GM12878 (cell line): ENCODE data around the gene MGAT3. TPM values are rescaled to one million over a fixed set of nuclear protein-coding genes. Genes with fewer than 3 reads are reported as not detected.
A peak's percentile ranks its signal among the peaks of the same experiment; 100 is the strongest.

ENCODE experiments used
- ATAC-seq: fragments of 200-7000 bp; cut with Tn5 transposase; 3 replicates; pipeline ENCODE4 v1.9.1; 2020; ENCODE audit warnings: mild to moderate bottlenecking, moderate library complexity
- BruUV-seq: library from RNA; stranded (reverse); fragments of 400-500 nt; replicated peaks from 2 replicates; lab custom pipeline; 2021; lab: Mats Ljungman, UMichigan
- CTCF ChIA-PET: fragments of 300-600 bp; sonication (Branson Sonifier 250); formaldehyde crosslinking; extraction: SDS; loops from one replicate; lab custom pipeline; 2021; ENCODE audit warnings: inconsistent platforms; lab: Yijun Ruan, JAX
- POLR2A ChIA-PET: fragments of 350-600 bp; formaldehyde crosslinking; extraction: SDS; loops from one replicate; lab custom pipeline; 2021; ENCODE audit warnings: inconsistent platforms; lab: Charles Lee
- RAD21 ChIA-PET: fragments of 300-600 bp; sonication (Branson Sonifier 250); formaldehyde crosslinking; loops from one replicate; lab custom pipeline; 2023; ENCODE audit warnings: antibody characterized with exemption; ENCODE audit not compliant: unreplicated experiment; lab: Charles Lee
- SMC1A ChIA-PET: fragments of 300-600 bp; sonication (Branson Sonifier 250); formaldehyde crosslinking; loops from one replicate; lab custom pipeline; 2023; ENCODE audit not compliant: unreplicated experiment, uncharacterized antibody; lab: Charles Lee
- DNase-seq: peaks from one replicate; pipeline ENCODE4 v3.0.0-alpha.2; 2011; ENCODE audit warnings: low read depth, low spot score
- FAIRE-seq: peaks from 3 replicates; lab custom pipeline; 2011; peaks lifted over from hg19 to GRCh38; lab: Jason Lieb, UNC
- H2AFZ ChIP-seq: 2 replicates; pipeline ENCODE4 v1.6.0; 2011; ENCODE audit warnings: low read depth, low read length, control low read depth; ENCODE audit not compliant: control insufficient read depth
- H3K27ac ChIP-seq: 2 replicates; pipeline ENCODE4 v1.5.1; 2011; ENCODE audit warnings: control low read depth; ENCODE audit not compliant: control insufficient read depth, insufficient read depth
- H3K27me3 ChIP-seq, 2 experiments: replicated peaks in 1 of 2; 2 replicates each; pipeline versions ENCODE4 v1.6.0 to v1.6.1; 2011; ENCODE audit warnings: low read length in 1 of 2; ENCODE audit not compliant: control insufficient read depth in 2 of 2, insufficient read depth in 2 of 2
- H3K36me3 ChIP-seq, 2 experiments: 2 replicates each; pipeline ENCODE4 v1.5.1; 2011; ENCODE audit warnings: low read length in 1 of 2; ENCODE audit not compliant: control insufficient read depth in 2 of 2, insufficient read depth in 2 of 2
- H3K4me1 ChIP-seq: 2 replicates; pipeline ENCODE4 v1.6.1; 2011; ENCODE audit warnings: mild to moderate bottlenecking, low read length, moderate library complexity, mixed read lengths; ENCODE audit not compliant: control insufficient read depth, insufficient read depth
- H3K4me2 ChIP-seq: 2 replicates; pipeline ENCODE4 v1.6.0; 2011; ENCODE audit warnings: control low read depth; ENCODE audit not compliant: control insufficient read depth, insufficient read depth
- H3K4me3 ChIP-seq: fragments of 200-600 bp; sonication (generic); 2 replicates; pipeline ENCODE4 v1.5.1; 2016
- H3K79me2 ChIP-seq: 2 replicates; pipeline ENCODE4 v1.6.0; 2011; ENCODE audit warnings: low read length; ENCODE audit not compliant: control insufficient read depth, insufficient read depth
- H3K9ac ChIP-seq: 2 replicates; pipeline ENCODE4 v1.8.0; 2011; ENCODE audit warnings: low read length, control low read depth, mixed read lengths; ENCODE audit not compliant: control insufficient read depth, insufficient read depth
- H3K9me3 ChIP-seq: replicated peaks from 3 replicates; pipeline ENCODE4 v1.5.1; 2011; ENCODE audit warnings: mild to moderate bottlenecking, low read length; ENCODE audit not compliant: control insufficient read depth, insufficient read depth
- H4K20me1 ChIP-seq: 2 replicates; pipeline ENCODE4 v1.6.0; 2011; ENCODE audit not compliant: control insufficient read depth, insufficient read depth
- BACH1 ChIP-seq: fragments of 450-650 bp; IDR thresholded peaks from 2 replicates; pipeline ENCODE4 v1.6.1; 2017; ENCODE audit warnings: mild to moderate bottlenecking, borderline replicate concordance
- BMI1 ChIP-seq: fragments of 450-650 bp; IDR thresholded peaks from 2 replicates; pipeline ENCODE4 v1.6.1; 2016; ENCODE audit warnings: mild to moderate bottlenecking, moderate library complexity, borderline replicate concordance
- CBFB ChIP-seq: IDR thresholded peaks from 2 replicates; pipeline ENCODE4 v1.6.1; 2016; ENCODE audit warnings: antibody characterized with exemption, low read depth
- CREM ChIP-seq: IDR thresholded peaks from 2 replicates; pipeline ENCODE4 v1.6.1; 2014; ENCODE audit warnings: antibody characterized with exemption, low read depth
- IKZF1 ChIP-seq: fragments of 450-650 bp; conservative IDR thresholded peaks from 2 replicates; pipeline ENCODE4 v1.6.1; 2017; ENCODE audit warnings: antibody characterized with exemption, mild to moderate bottlenecking
- IRF4 ChIP-seq: IDR thresholded peaks from 2 replicates; pipeline ENCODE4 v1.6.1; 2011; ENCODE audit warnings: low read depth, low read length
- MEF2B ChIP-seq: fragments of 450-650 bp; IDR thresholded peaks from 2 replicates; pipeline ENCODE4 v1.6.1; 2018; ENCODE audit warnings: mild to moderate bottlenecking, moderate library complexity; ENCODE audit not compliant: partially characterized antibody, poor library complexity, severe bottlenecking
- NBN ChIP-seq: fragments of 450-650 bp; IDR thresholded peaks from 2 replicates; pipeline ENCODE4 v1.6.1; 2016
- NR2C1 ChIP-seq: fragments of 450-650 bp; IDR thresholded peaks from 2 replicates; pipeline ENCODE4 v1.6.1; 2017; ENCODE audit warnings: antibody characterized with exemption, mild to moderate bottlenecking, moderate library complexity
- RELA ChIP-seq: fragments of 450-650 bp; IDR thresholded peaks from 2 replicates; pipeline ENCODE4 v1.8.0; 2014; ENCODE audit warnings: borderline replicate concordance; ENCODE audit not compliant: partially characterized antibody
- RUNX3 ChIP-seq: IDR thresholded peaks from 2 replicates; pipeline ENCODE4 v1.6.1; 2012; ENCODE audit warnings: low read length, inconsistent platforms
- STAT1 ChIP-seq: fragments of 450-650 bp; conservative IDR thresholded peaks from 2 replicates; pipeline ENCODE4 v1.6.1; 2014; ENCODE audit warnings: antibody characterized with exemption, mild to moderate bottlenecking
- TAF1 ChIP-seq: IDR thresholded peaks from 2 replicates; pipeline ENCODE4 v1.6.1; 2011; ENCODE audit warnings: mild to moderate bottlenecking, low read depth, low read length, borderline replicate concordance
- WRNIP1 ChIP-seq: IDR thresholded peaks from 2 replicates; pipeline ENCODE4 v1.6.1; 2011; ENCODE audit warnings: low read depth, low read length, improper control_type of control experiment, borderline replicate concordance
- ZSCAN29 ChIP-seq: fragments of 450-650 bp; IDR thresholded peaks from 2 replicates; pipeline ENCODE4 v1.6.1; 2017; ENCODE audit warnings: mild to moderate bottlenecking, moderate library complexity
- WGBS: methylation state at CpG from one replicate; pipeline ENCODE4 v1.1.6; 2016; ENCODE audit warnings: low lambda C conversion rate; ENCODE audit not compliant: insufficient replicate concordance, insufficient coverage; ENCODE audit errors: missing lambda C conversion rate; 5-methylcytosine and 5-hydroxymethylcytosine counted together
- in situ Hi-C: fragments of 300-500 bp; cut with MboI; formaldehyde crosslinking; loops from 9 replicates; pipeline ENCODE4 v1.14.3; 2018; ENCODE audit warnings: mixed read lengths
- intact Hi-C: fragments of 100-400 bp; cut with micrococcal nuclease; formaldehyde crosslinking; loops from one replicate; pipeline ENCODE4 v1.14.2; 2022; ENCODE audit not compliant: unreplicated experiment
- polyA plus RNA-seq, 11 experiments: library from polyadenylated mRNA; depleted of rRNA in 4 of 11; unstranded in 6 of 11; stranded (reverse) in 5 of 11; fragments of >200 nt; fragmentation: Nextera tagmentation in 4 of 11; fragmentation: Illumina TruSeq in 1 of 11; extraction: Ambion mirVana in 4 of 11; extraction: Trizol in 1 of 11; gene quantifications; 1 replicate in 1 of 11; 2 replicates in 10 of 11; pipeline versions ENCODE4 v1.2.1 to v1.2.3, GENCODE V29; 2011 to 2016; ENCODE audit warnings: inconsistent platforms in 2 of 11, missing spikeins in 2 of 11, low read depth in 1 of 11
- total RNA-seq, 4 experiments: library from RNA; depleted of rRNA in 3 of 4; stranded (reverse); fragments of >200 nt in 3 of 4; fragmentation: Illumina TruSeq in 1 of 4; extraction: Trizol in 1 of 4; gene quantifications; 2 replicates each; pipeline versions ENCODE4 v1.2.1 to v1.2.3, GENCODE V29; 2013 to 2021
- TF ChIP-seq, protein P1 (sequence below), 3 experiments: IDR thresholded peaks in 2 of 3; conservative IDR thresholded peaks in 1 of 3; 2 replicates each; pipeline ENCODE4 v1.5.1; 2011; ENCODE audit warnings: low read depth in 3 of 3, low read length in 3 of 3, mild to moderate bottlenecking in 3 of 3, control low read depth in 2 of 3, moderate library complexity in 2 of 3, inconsistent platforms in 1 of 3, mixed read lengths in 1 of 3; ENCODE audit not compliant: control insufficient read depth in 2 of 3, insufficient read depth in 1 of 3; ENCODE audit errors: extremely low read depth in 1 of 3
- TF ChIP-seq, protein P2 (sequence below): IDR thresholded peaks from 2 replicates; pipeline ENCODE4 v1.6.1; 2011; ENCODE audit warnings: borderline replicate concordance, low read depth, mild to moderate bottlenecking, moderate library complexity, low read length; ENCODE audit not compliant: insufficient read depth, poor library complexity, severe bottlenecking

MGAT3 gene
- total and polyA plus RNA-seq, 10 of the 15 experiments (the other 5 are each of a cell fraction or from before 2014, with no cell fraction given) = 0.32 to 40.2 (median 11.9) TPM

DNA sequence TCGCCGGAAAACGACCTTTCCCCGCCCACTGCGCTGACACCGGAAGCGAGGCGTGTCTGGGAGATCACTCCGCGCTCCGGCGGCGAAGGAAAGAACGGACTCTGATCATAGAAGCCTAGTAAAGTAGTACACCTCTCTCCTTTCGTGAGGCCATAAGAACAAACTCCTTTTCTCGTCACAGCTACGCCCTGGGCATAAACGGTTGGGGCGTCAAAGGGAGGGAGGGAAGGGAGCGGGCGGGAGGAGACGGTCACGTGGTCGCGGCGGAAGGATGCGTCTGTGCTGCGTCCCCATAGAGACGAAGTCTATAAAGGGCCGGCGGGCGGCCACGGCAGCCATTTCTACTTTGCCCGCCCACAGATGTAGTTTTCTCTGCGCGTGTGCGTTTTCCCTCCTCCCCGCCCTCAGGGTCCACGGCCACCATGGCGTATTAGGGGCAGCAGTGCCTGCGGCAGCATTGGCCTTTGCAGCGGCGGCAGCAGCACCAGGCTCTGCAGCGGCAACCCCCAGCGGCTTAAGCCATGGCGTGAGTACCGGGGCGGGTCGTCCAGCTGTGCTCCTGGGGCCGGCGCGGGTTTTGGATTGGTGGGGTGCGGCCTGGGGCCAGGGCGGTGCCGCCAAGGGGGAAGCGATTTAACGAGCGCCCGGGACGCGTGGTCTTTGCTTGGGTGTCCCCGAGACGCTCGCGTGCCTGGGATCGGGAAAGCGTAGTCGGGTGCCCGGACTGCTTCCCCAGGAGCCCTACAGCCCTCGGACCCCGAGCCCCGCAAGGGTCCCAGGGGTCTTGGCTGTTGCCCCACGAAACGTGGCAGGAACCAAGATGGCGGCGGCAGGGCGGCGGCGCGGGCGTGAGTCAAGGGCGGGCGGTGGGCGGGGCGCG is 63.7 kb downstream of the MGAT3 start, which contains the start of gene ATF4:
Gene ATF4 (plus strand): TSS at position 337 of the 880 bp plus-strand sequence. CDS start 884 bp downstream, outside the sequence.
- peak within 1 kb of the TSS; percentile 96 for H3K27ac ChIP-seq
- CTCF ChIA-PET = interaction anchor here (0.6 to 17.8 kb wide), 22 partner anchors 9 to 774 kb away, joined by 3 to 372 read pairs (median 4); partner anchors contain the start of genes MIEF1, RPL3, RPS19BP1 and TAB1
- no peaks in the 10 kb centered on the region for H3K9me3 ChIP-seq
- peak within 1 kb of the TSS; percentile 98 for H2AFZ ChIP-seq
- FAIRE-seq (peak; percentile 92), DNase-seq (no peak), ATAC-seq (peak; percentile 62)
- H3K4me3 ChIP-seq = peak within 1 kb of the TSS; percentile 97
- no TSS peak for BruUV-seq
- POLR2A ChIA-PET = interaction anchor here (0.5 to 1.2 kb wide), 17 partner anchors 8 to 1879 kb away, joined by 3 to 32 read pairs (median 4); partner anchors contain the start of genes MIEF1, RPL3, RPS19BP1 and TAB1
- intact Hi-C loops = loop anchor here (2.0 to 5.0 kb wide), 2 partner anchors 18 to 73 kb away; partner anchors contain the start of gene MIEF1
- H4K20me1 ChIP-seq = peaks cover 29% of the 10 kb centered on the region
- peaks cover 23 to 26% of the 10 kb centered on the region in 2 experiments; a peak in 3 of 4 replicates for H3K36me3 ChIP-seq
- under 1% methylated on average over 76 of the region's 86 CpGs for WGBS
- peaks cover 23% of the 10 kb centered on the region for H3K4me1 ChIP-seq
- peak within 1 kb of the TSS; percentile 97 for H3K4me2 ChIP-seq
- RAD21 ChIA-PET = interaction anchor here (0.6 to 1.6 kb wide), 19 partner anchors 9 to 524 kb away, joined by 3 to 44 read pairs (median 5); partner anchors contain the start of genes MIEF1, RPL3 and TAB1
- H3K9ac ChIP-seq = peak within 1 kb of the TSS; percentile 99
- in situ Hi-C loops = loop anchor here (25.0 kb wide), 1 partner anchor 358 kb away; the partner anchor contains the start of gene CBX7
- H3K27me3 ChIP-seq = no peaks in the 10 kb centered on the region
- peaks cover 60% of the 10 kb centered on the region for H3K79me2 ChIP-seq
- SMC1A ChIA-PET = interaction anchor here (0.6 to 1.3 kb wide), 12 partner anchors 9 to 505 kb away, joined by 3 to 11 read pairs (median 3); partner anchors contain the start of genes MIEF1 and RPL3
- TF ChIP-seq, protein P1, sequence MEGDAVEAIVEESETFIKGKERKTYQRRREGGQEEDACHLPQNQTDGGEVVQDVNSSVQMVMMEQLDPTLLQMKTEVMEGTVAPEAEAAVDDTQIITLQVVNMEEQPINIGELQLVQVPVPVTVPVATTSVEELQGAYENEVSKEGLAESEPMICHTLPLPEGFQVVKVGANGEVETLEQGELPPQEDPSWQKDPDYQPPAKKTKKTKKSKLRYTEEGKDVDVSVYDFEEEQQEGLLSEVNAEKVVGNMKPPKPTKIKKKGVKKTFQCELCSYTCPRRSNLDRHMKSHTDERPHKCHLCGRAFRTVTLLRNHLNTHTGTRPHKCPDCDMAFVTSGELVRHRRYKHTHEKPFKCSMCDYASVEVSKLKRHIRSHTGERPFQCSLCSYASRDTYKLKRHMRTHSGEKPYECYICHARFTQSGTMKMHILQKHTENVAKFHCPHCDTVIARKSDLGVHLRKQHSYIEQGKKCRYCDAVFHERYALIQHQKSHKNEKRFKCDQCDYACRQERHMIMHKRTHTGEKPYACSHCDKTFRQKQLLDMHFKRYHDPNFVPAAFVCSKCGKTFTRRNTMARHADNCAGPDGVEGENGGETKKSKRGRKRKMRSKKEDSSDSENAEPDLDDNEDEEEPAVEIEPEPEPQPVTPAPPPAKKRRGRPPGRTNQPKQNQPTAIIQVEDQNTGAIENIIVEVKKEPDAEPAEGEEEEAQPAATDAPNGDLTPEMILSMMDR (IDR thresholded peaks at IDR 0.05 in 2 of 3, conservative IDR thresholded peaks at IDR 0.05 in 1 of 3; ENCODE audit: control insufficient read depth in 2 of 3, extremely low read depth in 1 of 3, insufficient read depth in 1 of 3, low read depth in 3 of 3, low read length in 3 of 3) = no peak
- TF ChIP-seq TAF1 (peak; percentile 99), RUNX3 (no peak), BACH1 (peak; percentile 93), NR2C1 (peak; percentile 76), CREM (peak; percentile 85), WRNIP1 (no peak), ZSCAN29 (0 out of 2 replicates have a peak, but pooled peaks have one; percentile 16), IRF4 (0 out of 2 replicates have a peak, but pooled peaks have one; percentile 8), CBFB (peak; percentile 98), RELA (peak; percentile 18), MEF2B (peak; percentile 62), IKZF1 (peak; percentile 43; the same call in 1 of the 2 replicates), STAT1 (peak; percentile 87; the same call in 1 of the 2 replicates), BMI1 (0 out of 2 replicates have a peak, but pooled peaks have one; percentile 50), NBN (peak; percentile 97)
- TF ChIP-seq, protein P2, sequence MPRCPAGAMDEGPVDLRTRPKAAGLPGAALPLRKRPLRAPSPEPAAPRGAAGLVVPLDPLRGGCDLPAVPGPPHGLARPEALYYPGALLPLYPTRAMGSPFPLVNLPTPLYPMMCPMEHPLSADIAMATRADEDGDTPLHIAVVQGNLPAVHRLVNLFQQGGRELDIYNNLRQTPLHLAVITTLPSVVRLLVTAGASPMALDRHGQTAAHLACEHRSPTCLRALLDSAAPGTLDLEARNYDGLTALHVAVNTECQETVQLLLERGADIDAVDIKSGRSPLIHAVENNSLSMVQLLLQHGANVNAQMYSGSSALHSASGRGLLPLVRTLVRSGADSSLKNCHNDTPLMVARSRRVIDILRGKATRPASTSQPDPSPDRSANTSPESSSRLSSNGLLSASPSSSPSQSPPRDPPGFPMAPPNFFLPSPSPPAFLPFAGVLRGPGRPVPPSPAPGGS = peak; percentile 22
